ENCODE data around the gene CSRP1.
"Not testable (repeated sequence)": the region's sequence is repeated elsewhere in the genome, so short reads cannot be mapped to it uniquely, and the experiment has no call there.

Gene CSRP1

GRCh38 chr1:201537891-201538611, 31.1 kb upstream of the CSRP1 start:
- no peak for DNase-seq

GRCh38 chr1:201537467-201537866, 30.5 kb upstream of the CSRP1 start:
- DNase-seq = no peak

- no peak for DNase-seq
These were observed 30.1 kb upstream of the CSRP1 start for GRCh38 chr1:201537028-201537427.

- DNase-seq = no peak
These were observed 29.6 kb upstream of the CSRP1 start for GRCh38 chr1:201536558-201536957.

- DNase-seq = no peak
These were observed 29.0 kb upstream of the CSRP1 start for GRCh38 chr1:201535919-201536245.

- peak; percentile 25 for DNase-seq
These were observed 28.4 kb upstream of the CSRP1 start for GRCh38 chr1:201535046-201535918.

GRCh38 chr1:201533836-201534235, 26.9 kb upstream of the CSRP1 start:
- DNase-seq = no peak

GRCh38 chr1:201531551-201532425, 24.9 kb upstream of the CSRP1 start:
- no peak for DNase-seq

GRCh38 chr1:201530741-201531531, 24.0 kb upstream of the CSRP1 start:
- DNase-seq = peak; percentile 89

GRCh38 chr1:201528631-201529252, 21.8 kb upstream of the CSRP1 start:
- no peak for DNase-seq

- no peak for DNase-seq
These were observed 21.0 kb upstream of the CSRP1 start for GRCh38 chr1:201527879-201528278.

- no peak for DNase-seq
These were observed 18.4 kb upstream of the CSRP1 start for GRCh38 chr1:201525193-201525778.

GRCh38 chr1:201520046-201520575, 13.2 kb upstream of the CSRP1 start:
- not testable (repeated sequence) for DNase-seq

- DNase-seq = no peak
These were observed 11.1 kb upstream of the CSRP1 start for GRCh38 chr1:201518071-201518470.

GRCh38 chr1:201517631-201518030, 10.7 kb upstream of the CSRP1 start:
- DNase-seq = peak; percentile 42

- DNase-seq = peak; percentile 58
These were observed 9.7 kb upstream of the CSRP1 start for GRCh38 chr1:201516511-201517127.

- DNase-seq = peak; percentile 87
These were observed 9.0 kb upstream of the CSRP1 start for GRCh38 chr1:201515895-201516294.

- peak; percentile 78 for DNase-seq
These were observed 8.3 kb upstream of the CSRP1 start for GRCh38 chr1:201515062-201515750.

GRCh38 chr1:201514466-201514865, 7.5 kb upstream of the CSRP1 start:
- peak; percentile 66 for DNase-seq
